Spleen (tissue), 11 donors: ENCODE data around the gene PCDH8. TPM values are rescaled to one million over a fixed set of nuclear protein-coding genes. Genes with fewer than 3 reads are reported as not detected.

Source experiments
- DNase-seq: peaks from one replicate; pipeline ENCODE4 v3.0.0-alpha.2; 2020
- H3K27ac ChIP-seq, 8 donors: fragments of 200-600 bp; sonication (generic) in 7 of 8; 1 replicate in 4 of 8; 2 replicates in 4 of 8; pipeline versions ENCODE4 v1.5.0 to v1.8.0; 2016 to 2021; ENCODE audit warnings: inconsistent platforms in 4 of 8, mild to moderate bottlenecking in 4 of 8, moderate library complexity in 1 of 8
- H3K27me3 ChIP-seq, 7 donors: fragments of 200-600 bp; sonication (generic) in 6 of 7; replicated peaks in 1 of 7; 1 replicate in 4 of 7; 2 replicates in 3 of 7; pipeline versions ENCODE4 v1.5.0 to v1.8.0; 2016 to 2021; ENCODE audit warnings: inconsistent platforms in 3 of 7, mild to moderate bottlenecking in 1 of 7
- H3K36me3 ChIP-seq, 6 donors: fragments of 200-600 bp; sonication (generic) in 5 of 6; 1 replicate in 4 of 6; 2 replicates in 2 of 6; pipeline versions ENCODE4 v1.5.0 to v1.8.0; 2016 to 2021; ENCODE audit warnings: inconsistent platforms in 2 of 6
- H3K4me1 ChIP-seq, 6 donors: fragments of 200-600 bp; sonication (generic) in 5 of 6; 1 replicate in 3 of 6; 2 replicates in 3 of 6; pipeline versions ENCODE4 v1.5.0 to v1.8.0; 2016 to 2021; ENCODE audit warnings: inconsistent platforms in 3 of 6
- H3K4me3 ChIP-seq, 8 donors: fragments of 200-600 bp; sonication (generic) in 7 of 8; 1 replicate in 4 of 8; 2 replicates in 4 of 8; pipeline versions ENCODE4 v1.5.0 to v1.8.0; 2016 to 2021; ENCODE audit warnings: inconsistent platforms in 4 of 8, mild to moderate bottlenecking in 4 of 8, moderate library complexity in 2 of 8
- H3K9me3 ChIP-seq, 8 donors: fragments of 200-600 bp; sonication (generic) in 7 of 8; 1 replicate in 4 of 8; 2 replicates in 4 of 8; pipeline versions ENCODE4 v1.5.0 to v1.8.0; 2016 to 2021; ENCODE audit warnings: inconsistent platforms in 4 of 8
- POLR2A ChIP-seq, 3 donors: fragments of 450-650 bp; IDR thresholded peaks; one replicate each; pipeline ENCODE4 v1.5.1; 2017; ENCODE audit warnings: antibody characterized with exemption in 3 of 3, mild to moderate bottlenecking in 1 of 3
- POLR2AphosphoS5 ChIP-seq, 3 donors: sonication (generic); formaldehyde crosslinking; IDR thresholded peaks; one replicate each; pipeline ENCODE4 v1.5.1; 2017; ENCODE audit warnings: antibody characterized with exemption in 3 of 3
- WGBS, 5 donors: extraction: QIAGEN DNeasy Blood & Tissue Kit in 3 of 5; methylation state at CpG; one replicate each; pipeline versions ENCODE4 v1.1.5 to v1.1.7; 2013 to 2018; 5-methylcytosine and 5-hydroxymethylcytosine counted together
- intact Hi-C: fragments of 100-400 bp; cut with DNase I; formaldehyde crosslinking; loops from one replicate; pipeline ENCODE4 v1.15.0; 2023; ENCODE audit warnings: low total_unique reads
- polyA plus RNA-seq, 3 donors: library from polyadenylated mRNA; stranded (reverse); fragments of 200-250 nt; gene quantifications; one replicate each; pipeline ENCODE4 v1.2.1, GENCODE V29; 2013
- total RNA-seq, 7 donors: library from RNA; depleted of rRNA in 3 of 7; stranded (reverse); fragments of >200 nt in 3 of 7; fragmentation: NEBNext Ultra II Directional in 4 of 7; extraction: Animal tissue kit (Norgen Biotek cat#: 25700) in 4 of 7; gene quantifications; one replicate each; pipeline versions ENCODE4 v1.1.0 to v1.2.1, GENCODE V29; 2016 to 2021
- TF ChIP-seq, protein P1 (sequence below), 11 experiments: fragments of 200-600 bp in 7 of 11; fragments of 450-650 bp in 4 of 11; sonication (generic) in 4 of 11; IDR thresholded peaks in 8 of 11; conservative IDR thresholded peaks in 3 of 11; 1 replicate in 7 of 11; 2 replicates in 4 of 11; pipeline versions ENCODE4 v1.4.0 to v1.8.0; 2016 to 2021; ENCODE audit warnings: antibody characterized with exemption in 11 of 11, inconsistent platforms in 4 of 11, mild to moderate bottlenecking in 1 of 11
- donor health status: healthy with polysubstance abuse.
- donor health status: DM: no; HTN: no; CAD: no; lungs with moderate emphysema.
- donor health status: DM: no; HTN: no; CAD: no.
- donor health status: Bipolar disorder and iron deficiency.
- donor health status: healthy.
- donor health status: DM: no; HTN: no; CAD: no.
- donor health status: DM: yes; HTN: yes; CAD: no.

PCDH8 gene
- total and polyA plus RNA-seq, 10 donors = not detected

DNA sequence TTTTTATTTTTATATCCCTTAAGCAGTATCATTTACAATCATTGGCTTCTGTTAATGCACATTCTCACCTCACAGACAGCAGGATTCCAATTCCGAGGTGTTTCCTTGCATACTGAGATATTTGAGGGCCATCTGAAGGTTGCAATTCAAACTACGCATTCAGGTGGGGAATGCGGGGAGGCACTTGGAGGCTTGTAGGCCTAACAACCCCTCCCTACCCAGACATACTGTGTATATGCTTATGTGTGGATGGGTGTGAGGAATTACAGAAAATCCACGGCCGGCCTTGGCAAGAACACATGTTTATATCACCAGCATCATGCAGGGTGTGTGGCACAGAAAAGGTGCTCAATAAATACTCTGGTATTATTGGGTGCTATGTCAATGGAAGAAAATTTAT is 43.3 kb upstream of the PCDH8 start:
- no peak overlapping the region for H3K4me3 ChIP-seq
- no peak for DNase-seq
- no peak overlapping the region for H3K27ac ChIP-seq
- intact Hi-C loops = no loop called here
- no peaks in the 10 kb centered on the region for H3K4me1 ChIP-seq
- no peaks in the 10 kb centered on the region for H3K36me3 ChIP-seq
- H3K9me3 ChIP-seq = no peaks in the 10 kb centered on the region
- H3K27me3 ChIP-seq = peaks cover 0 to 6% (median 0%) of the 10 kb centered on the region in 7 donors
- 78 to 88% (median 82%) methylated on average over 5 of the region's 5 CpGs for WGBS, 5 donors
- no peak for TF ChIP-seq POLR2AphosphoS5 (IDR thresholded peaks at IDR 0.05)
- TF ChIP-seq, protein P1, sequence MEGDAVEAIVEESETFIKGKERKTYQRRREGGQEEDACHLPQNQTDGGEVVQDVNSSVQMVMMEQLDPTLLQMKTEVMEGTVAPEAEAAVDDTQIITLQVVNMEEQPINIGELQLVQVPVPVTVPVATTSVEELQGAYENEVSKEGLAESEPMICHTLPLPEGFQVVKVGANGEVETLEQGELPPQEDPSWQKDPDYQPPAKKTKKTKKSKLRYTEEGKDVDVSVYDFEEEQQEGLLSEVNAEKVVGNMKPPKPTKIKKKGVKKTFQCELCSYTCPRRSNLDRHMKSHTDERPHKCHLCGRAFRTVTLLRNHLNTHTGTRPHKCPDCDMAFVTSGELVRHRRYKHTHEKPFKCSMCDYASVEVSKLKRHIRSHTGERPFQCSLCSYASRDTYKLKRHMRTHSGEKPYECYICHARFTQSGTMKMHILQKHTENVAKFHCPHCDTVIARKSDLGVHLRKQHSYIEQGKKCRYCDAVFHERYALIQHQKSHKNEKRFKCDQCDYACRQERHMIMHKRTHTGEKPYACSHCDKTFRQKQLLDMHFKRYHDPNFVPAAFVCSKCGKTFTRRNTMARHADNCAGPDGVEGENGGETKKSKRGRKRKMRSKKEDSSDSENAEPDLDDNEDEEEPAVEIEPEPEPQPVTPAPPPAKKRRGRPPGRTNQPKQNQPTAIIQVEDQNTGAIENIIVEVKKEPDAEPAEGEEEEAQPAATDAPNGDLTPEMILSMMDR (IDR thresholded peaks at IDR 0.05 in 8 of 11, conservative IDR thresholded peaks at IDR 0.05 in 3 of 11) = no peak
- TF ChIP-seq POLR2A (IDR thresholded peaks at IDR 0.05) = no peak

DNA sequence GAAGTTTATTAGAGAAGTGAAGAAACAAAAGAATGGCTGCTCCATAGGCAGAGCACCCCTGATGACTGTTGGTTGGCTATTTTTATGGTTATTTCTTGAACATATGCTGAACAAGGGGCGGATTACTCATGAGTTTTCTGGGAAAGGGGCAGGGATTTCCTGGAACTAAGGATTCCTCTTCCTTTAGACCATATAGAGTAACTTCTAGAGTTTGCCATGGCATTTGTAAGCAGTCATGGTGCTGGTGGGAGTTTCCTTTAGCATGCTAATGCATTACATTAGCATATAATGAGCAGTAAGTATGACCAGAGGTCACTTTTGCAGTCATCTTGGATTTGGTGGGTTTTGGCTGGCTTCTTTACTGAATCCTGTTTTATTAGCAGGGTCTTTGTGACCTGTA is 38.7 kb upstream of the PCDH8 start:
- no peaks in the 10 kb centered on the region for H3K4me1 ChIP-seq
- H3K9me3 ChIP-seq = no peaks in the 10 kb centered on the region
- H3K27me3 ChIP-seq = peaks cover 0 to 15% (median 0%) of the 10 kb centered on the region in 7 donors
- no peak overlapping the region for H3K27ac ChIP-seq
- no peak for DNase-seq
- intact Hi-C loops = no loop called here
- TF ChIP-seq, protein P1 (IDR thresholded peaks at IDR 0.05 in 8 of 11, conservative IDR thresholded peaks at IDR 0.05 in 3 of 11) = no peak
- H3K36me3 ChIP-seq = no peaks in the 10 kb centered on the region
- H3K4me3 ChIP-seq = no peak overlapping the region
- 55 to 78% (median 66%) methylated on average over 1 of the region's 1 CpG for WGBS, 5 donors

DNA sequence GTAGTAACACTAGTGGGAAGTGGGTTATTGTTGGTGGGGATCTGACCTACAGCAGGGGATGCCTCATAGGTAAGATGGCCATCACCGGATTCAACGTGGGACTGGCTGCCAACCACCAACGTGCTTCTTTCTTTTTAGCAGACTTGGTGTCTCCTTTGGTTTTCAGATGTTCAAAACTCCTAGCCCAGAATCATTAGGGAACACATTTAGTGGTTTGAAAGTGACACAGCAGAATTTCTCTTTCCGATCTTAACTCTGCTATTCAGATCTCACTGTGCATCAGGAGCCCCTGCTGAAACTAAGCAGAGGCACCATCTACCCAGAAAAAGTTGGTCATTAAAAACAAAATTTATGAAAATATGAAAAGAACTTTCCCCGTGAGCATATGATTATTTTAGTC is 36.7 kb upstream of the PCDH8 start:
- intact Hi-C loops = no loop called here
- TF ChIP-seq, protein P1 (IDR thresholded peaks at IDR 0.05 in 8 of 11, conservative IDR thresholded peaks at IDR 0.05 in 3 of 11) = no peak
- TF ChIP-seq POLR2AphosphoS5 (IDR thresholded peaks at IDR 0.05) (no peak), POLR2A (IDR thresholded peaks at IDR 0.05) (no peak)
- WGBS, 5 donors = 12 to 34% (median 24%) methylated on average over 5 of the region's 5 CpGs

DNA sequence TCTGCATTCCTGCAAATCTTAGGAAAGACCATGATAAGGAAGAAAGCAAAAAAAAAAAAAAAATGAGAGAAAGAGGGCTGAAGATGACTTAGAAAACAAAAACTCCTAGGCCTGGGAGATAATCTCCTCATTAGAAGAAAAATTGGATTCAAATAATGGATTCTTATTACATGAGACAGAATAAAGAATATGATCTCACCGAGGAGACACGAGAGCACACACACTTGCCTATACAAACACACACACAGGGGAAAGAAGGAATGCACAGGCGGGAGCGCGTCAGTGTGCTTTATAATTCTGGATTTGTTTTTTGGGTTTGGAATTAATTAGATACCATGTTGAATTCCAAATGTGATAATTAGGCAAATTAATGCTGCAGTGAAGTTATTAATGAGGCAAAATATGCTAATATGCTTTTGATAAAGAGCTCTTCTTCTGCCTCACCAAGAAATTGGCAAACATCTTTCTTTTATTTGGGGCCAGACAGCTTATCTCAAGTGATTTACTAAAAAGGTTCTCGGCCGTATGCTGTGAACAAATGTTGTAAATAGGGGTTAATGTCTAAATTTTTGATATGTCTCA is 36.1 kb upstream of the PCDH8 start:
- DNase-seq = no peak
- TF ChIP-seq POLR2AphosphoS5 (IDR thresholded peaks at IDR 0.05) = no peak
- Histone ChIP-seq H3K27me3 (peaks cover 0 to 27% (median 0%) of the 10 kb centered on the region in 7 donors), H3K36me3 (no peaks in the 10 kb centered on the region), H3K4me3 (no peak overlapping the region), H3K27ac (no peak overlapping the region), H3K4me1 (no peaks in the 10 kb centered on the region), H3K9me3 (no peaks in the 10 kb centered on the region)
- WGBS, 5 donors = 69 to 85% (median 84%) methylated on average over 7 of the region's 7 CpGs
- intact Hi-C loops = no loop called here

More for the DNA sequence above, 36.7 kb upstream of the PCDH8 start:
- no peak for DNase-seq
- peaks cover 0 to 27% (median 0%) of the 10 kb centered on the region in 7 donors for H3K27me3 ChIP-seq
- H3K9me3 ChIP-seq = no peaks in the 10 kb centered on the region
- no peak overlapping the region for H3K27ac ChIP-seq
- no peaks in the 10 kb centered on the region for H3K4me1 ChIP-seq
- H3K4me3 ChIP-seq = no peak overlapping the region
- no peaks in the 10 kb centered on the region for H3K36me3 ChIP-seq

DNA sequence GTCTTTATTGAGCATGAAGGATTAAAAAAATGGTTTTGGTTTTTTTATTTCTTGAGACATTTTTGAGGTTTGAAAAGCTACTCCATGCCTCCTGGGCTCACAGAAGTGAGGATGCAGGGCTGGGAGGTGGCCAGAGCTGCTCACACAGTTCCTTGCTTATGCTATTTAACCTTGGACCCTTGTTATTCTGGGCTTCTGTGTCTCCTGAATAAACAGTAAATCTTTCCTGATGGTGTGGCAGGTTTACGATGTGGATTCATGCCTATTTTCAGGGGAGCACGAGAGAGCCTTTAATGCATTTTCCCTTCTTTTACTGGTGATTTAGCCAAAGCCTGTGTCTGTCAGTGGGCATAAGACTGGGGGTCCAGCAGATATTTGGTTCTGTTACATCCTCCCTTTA is 34.3 kb upstream of the PCDH8 start:
- Histone ChIP-seq H3K27ac (no peak overlapping the region), H3K27me3 (peaks cover 0 to 36% (median 0%) of the 10 kb centered on the region in 7 donors), H3K9me3 (no peaks in the 10 kb centered on the region), H3K4me1 (no peaks in the 10 kb centered on the region), H3K4me3 (no peak overlapping the region), H3K36me3 (no peaks in the 10 kb centered on the region)
- WGBS, 5 donors = 65 to 79% (median 69%) methylated on average over 2 of the region's 2 CpGs
- no peak for DNase-seq
- intact Hi-C loops = no loop called here
- TF ChIP-seq POLR2AphosphoS5 (IDR thresholded peaks at IDR 0.05) = no peak
- TF ChIP-seq, protein P1 (IDR thresholded peaks at IDR 0.05 in 8 of 11, conservative IDR thresholded peaks at IDR 0.05 in 3 of 11) = no peak
